Thymus (tissue), 14 donors: ENCODE measurements around the gene RAB20. TPM values are rescaled to one million over a fixed set of nuclear protein-coding genes. Genes with fewer than 3 reads are reported as not detected.
"Not testable (repeated sequence)": the region's sequence is repeated elsewhere in the genome, so short reads cannot be mapped to it uniquely, and the experiment has no call there.

Source experiments
- DNase-seq, 9 donors: peaks; one replicate each; pipeline ENCODE4 v3.0.0-alpha.2; 2013; ENCODE audit warnings: low spot score in 9 of 9, low read depth in 6 of 9, missing footprints in 1 of 9
- H3K27ac ChIP-seq, 2 donors: one replicate each; pipeline ENCODE4 v1.5.1; 2013; ENCODE audit warnings: control low read depth in 1 of 2, low read depth in 1 of 2, low read length in 1 of 2, mild to moderate bottlenecking in 1 of 2, moderate library complexity in 1 of 2
- H3K27me3 ChIP-seq, 2 donors: one replicate each; pipeline ENCODE4 v1.5.1; 2013; ENCODE audit warnings: low read length in 1 of 2; ENCODE audit not compliant: control insufficient read depth in 2 of 2, insufficient read depth in 1 of 2
- H3K36me3 ChIP-seq, 2 donors: one replicate each; pipeline ENCODE4 v1.5.1; 2013; ENCODE audit warnings: low read length in 1 of 2, mild to moderate bottlenecking in 1 of 2, moderate library complexity in 1 of 2; ENCODE audit not compliant: control insufficient read depth in 2 of 2, insufficient read depth in 2 of 2
- H3K4me1 ChIP-seq, 2 donors: one replicate each; pipeline ENCODE4 v1.5.1; 2013; ENCODE audit warnings: low read length in 2 of 2; ENCODE audit not compliant: control insufficient read depth in 2 of 2, insufficient read depth in 2 of 2
- H3K4me3 ChIP-seq, 2 donors: one replicate each; pipeline ENCODE4 v1.5.1; 2013; ENCODE audit warnings: low read length in 2 of 2, control low read depth in 1 of 2, mild to moderate bottlenecking in 1 of 2
- H3K9me3 ChIP-seq, 2 donors: one replicate each; pipeline ENCODE4 v1.5.1; 2013; ENCODE audit warnings: low read length in 1 of 2, mild to moderate bottlenecking in 1 of 2; ENCODE audit not compliant: control insufficient read depth in 2 of 2, insufficient read depth in 1 of 2
- WGBS: extraction: QIAGEN DNeasy Blood & Tissue Kit; methylation state at CpG from one replicate; pipeline ENCODE4 v1.1.7; 2013; 5-methylcytosine and 5-hydroxymethylcytosine counted together
- long read RNA-seq, 10 donors: transcript quantifications; one replicate each; lab custom pipeline, GENCODE V29; 2026
- polyA plus RNA-seq: library from polyadenylated mRNA; stranded (reverse); fragments of 200-250 nt; gene quantifications from one replicate; pipeline ENCODE4 v1.2.3, GENCODE V29; 2013
- total RNA-seq: library from RNA; stranded (reverse); fragments of 120-200 nt; gene quantifications from one replicate; pipeline ENCODE4 v1.2.4, GENCODE V29; 2013
- donor health status: healthy.

The RAB20 gene
- 4.8 TPM for total RNA-seq
- 18.5 TPM for polyA plus RNA-seq
- long read RNA-seq, donor 1: 0 reads
- long read RNA-seq, donor 2: 0 reads
- long read RNA-seq, donor 3, partial matches to known transcripts: 0 of 2 reads
- long read RNA-seq, donor 3, other reads (novel, unspliced or antisense): 0 of 2 reads
- long read RNA-seq, donor 4, partial matches to known transcripts: 0 of 1 reads
- long read RNA-seq, donor 4, other reads (novel, unspliced or antisense): 0 of 1 reads
- long read RNA-seq, donor 5, transcript RAB20-201 (2 exons, 1,518 nt): major isoform, 9 of 9 reads
- long read RNA-seq, donor 5, partial matches to known transcripts: 0 of 9 reads
- long read RNA-seq, donor 5, other reads (novel, unspliced or antisense): 0 of 9 reads
- long read RNA-seq, donor 6, partial matches to known transcripts: 0 of 1 reads
- long read RNA-seq, donor 6, other reads (novel, unspliced or antisense): 0 of 1 reads
- long read RNA-seq, donor 7, transcript RAB20-201 (2 exons, 1,518 nt): major isoform, 5 of 5 reads
- long read RNA-seq, donor 7, partial matches to known transcripts: 0 of 5 reads
- long read RNA-seq, donor 7, other reads (novel, unspliced or antisense): 0 of 5 reads
- long read RNA-seq, donor 8, partial matches to known transcripts: 0 of 2 reads
- long read RNA-seq, donor 8, other reads (novel, unspliced or antisense): 0 of 2 reads
- long read RNA-seq, donor 9, partial matches to known transcripts: 0 of 1 reads
- long read RNA-seq, donor 9, other reads (novel, unspliced or antisense): 0 of 1 reads
- long read RNA-seq, donor 10, partial matches to known transcripts: 0 of 1 reads
- long read RNA-seq, donor 10, other reads (novel, unspliced or antisense): 0 of 1 reads

GRCh38 chr13:110561344-110562035 is at the start of gene RAB20:
TSS of gene RAB20 (minus strand) at chr13:110561722. CDS start at chr13:110561519, 203 bp downstream.
- Histone ChIP-seq H3K36me3 (no peaks in the 10 kb centered on the region), H3K27ac (peak within 1 kb of the TSS; percentile 47 to 58), H3K9me3 (peaks cover 0 to 1% of the 10 kb centered on the region in 2 donors), H3K27me3 (peaks cover 20 to 70% of the 10 kb centered on the region in 2 donors), H3K4me3 (peak within 1 kb of the TSS; percentile 50 to 66), H3K4me1 (peaks cover 0 to 15% of the 10 kb centered on the region in 2 donors)
- peak in 7 of 9 donors; percentile 13 to 59 (median 24) for DNase-seq
- 1% methylated on average over 79 of the region's 79 CpGs for WGBS

GRCh38 chr13:110610955-110611595 is 49.6 kb upstream of the RAB20 start:
- Histone ChIP-seq H3K27me3 (peaks cover 0 to 5% of the 10 kb centered on the region in 2 donors), H3K4me3 (no peak overlapping the region), H3K27ac (no peak overlapping the region), H3K9me3 (peaks cover 1 to 6% of the 10 kb centered on the region in 2 donors), H3K4me1 (peaks cover 0 to 4% of the 10 kb centered on the region in 2 donors), H3K36me3 (no peaks in the 10 kb centered on the region)
- 93% methylated on average over 12 of the region's 12 CpGs for WGBS
- peak in 1 of 9 donors; percentile 5 for DNase-seq

- no peaks in the 10 kb centered on the region for H3K36me3 ChIP-seq
- no peak overlapping the region for H3K27ac ChIP-seq
- peaks cover 0 to 1% of the 10 kb centered on the region in 2 donors for H3K9me3 ChIP-seq
- 93% methylated on average over 3 of the region's 3 CpGs for WGBS
- peaks cover 0 to 5% of the 10 kb centered on the region in 2 donors for H3K27me3 ChIP-seq
- H3K4me1 ChIP-seq: no peaks in the 10 kb centered on the region
- no peak for DNase-seq
- no peak overlapping the region for H3K4me3 ChIP-seq
Observed at GRCh38 chr13:110607675-110608224, 46.2 kb upstream of the RAB20 start.

GRCh38 chr13:110606281-110606680 is 44.8 kb upstream of the RAB20 start:
- not testable (repeated sequence) for H3K27me3 ChIP-seq, H3K4me1 ChIP-seq, DNase-seq, H3K4me3 ChIP-seq, H3K9me3 ChIP-seq, H3K36me3 ChIP-seq, H3K27ac ChIP-seq
- WGBS: 97% methylated on average over 28 of the region's 33 CpGs

GRCh38 chr13:110605132-110605531 is 43.6 kb upstream of the RAB20 start:
- no peaks in the 10 kb centered on the region for H3K4me1 ChIP-seq
- 97% methylated on average over 6 of the region's 6 CpGs for WGBS
- no peak overlapping the region for H3K27ac ChIP-seq
- H3K27me3 ChIP-seq: no peaks in the 10 kb centered on the region
- no peaks in the 10 kb centered on the region for H3K9me3 ChIP-seq
- H3K4me3 ChIP-seq: no peak overlapping the region
- DNase-seq: no peak
- no peaks in the 10 kb centered on the region for H3K36me3 ChIP-seq

- WGBS: 95% methylated on average over 4 of the region's 4 CpGs
- DNase-seq: no peak
- no peaks in the 10 kb centered on the region for H3K9me3 ChIP-seq
- H3K27me3 ChIP-seq: peaks cover 0 to 3% of the 10 kb centered on the region in 2 donors
- H3K4me3 ChIP-seq: no peak overlapping the region
- no peaks in the 10 kb centered on the region for H3K36me3 ChIP-seq
- no peak overlapping the region for H3K27ac ChIP-seq
- no peaks in the 10 kb centered on the region for H3K4me1 ChIP-seq
Observed at GRCh38 chr13:110600980-110601379, 39.5 kb upstream of the RAB20 start.

- Histone ChIP-seq H3K4me1 (no peaks in the 10 kb centered on the region), H3K36me3 (no peaks in the 10 kb centered on the region), H3K27ac (no peak overlapping the region), H3K4me3 (no peak overlapping the region), H3K9me3 (no peaks in the 10 kb centered on the region), H3K27me3 (peaks cover 0 to 3% of the 10 kb centered on the region in 2 donors)
- DNase-seq: no peak
- 95% methylated on average over 10 of the region's 10 CpGs for WGBS
Observed at GRCh38 chr13:110600261-110600819, 38.8 kb upstream of the RAB20 start.

- WGBS: 92% methylated on average over 16 of the region's 16 CpGs
- DNase-seq: no peak
- Histone ChIP-seq H3K4me3 (no peak overlapping the region), H3K9me3 (no peaks in the 10 kb centered on the region), H3K36me3 (no peaks in the 10 kb centered on the region), H3K27ac (no peak overlapping the region), H3K4me1 (no peaks in the 10 kb centered on the region), H3K27me3 (peaks cover 0 to 5% of the 10 kb centered on the region in 2 donors)
Observed at GRCh38 chr13:110597041-110597689, 35.6 kb upstream of the RAB20 start.
